SK-N-SH (cell line): ENCODE measurements around the gene NUTF2. TPM values are rescaled to one million over a fixed set of nuclear protein-coding genes. Genes with fewer than 3 reads are reported as not detected.

Source experiments
- CTCF ChIA-PET: fragments of 300-600, 350-600 bp; formaldehyde crosslinking; extraction: SDS; loops from one replicate; lab custom pipeline; 2021; lab: Yijun Ruan, JAX
- POLR2A ChIA-PET: fragments of 350-600 bp; sonication (Branson Sonifier 250); formaldehyde crosslinking; extraction: SDS; loops from one replicate; lab custom pipeline; 2020; ENCODE audit warnings: antibody characterized with exemption, inconsistent platforms; lab: Yijun Ruan, JAX
- DNase-seq: peaks from one replicate; pipeline ENCODE4 v3.0.0; 2012
- H2AFZ ChIP-seq: fragments of 200-600 bp; sonication (generic); 2 replicates; pipeline ENCODE4 v1.8.1; 2016; ENCODE audit warnings: antibody characterized with exemption, mild to moderate bottlenecking, low read depth
- H3F3A ChIP-seq: fragments of 200-600 bp; sonication (generic); replicated peaks from 2 replicates; pipeline ENCODE3; 2016; ENCODE audit warnings: antibody characterized with exemption, mild to moderate bottlenecking; ENCODE audit not compliant: insufficient read depth
- H3K27ac ChIP-seq, 2 experiments: fragments of 200-500 bp in 1 of 2; fragments of 200-600 bp in 1 of 2; sonication (Bioruptor generic) in 1 of 2; sonication (generic), shearing (Covaris generic) in 1 of 2; 2 replicates each; pipeline versions ENCODE4 v1.5.1 to v1.6.1; 2014 to 2016; ENCODE audit warnings: low read depth in 2 of 2, inconsistent platforms in 1 of 2, low read length in 1 of 2, mild to moderate bottlenecking in 1 of 2, mixed read lengths in 1 of 2
- H3K27me3 ChIP-seq: fragments of 200-600 bp; sonication (generic), shearing (Covaris generic); 2 replicates; pipeline ENCODE4 v1.6.1; 2016; ENCODE audit warnings: mixed run types; ENCODE audit not compliant: insufficient read depth
- H3K36me3 ChIP-seq, 2 experiments: fragments of 200-500 bp in 1 of 2; fragments of 200-600 bp in 1 of 2; sonication (Bioruptor generic) in 1 of 2; sonication (generic) in 1 of 2; replicated peaks in 1 of 2; 2 replicates each; pipeline versions ENCODE3 to v1.5.1; 2014 to 2016; ENCODE audit warnings: low read length in 1 of 2, mild to moderate bottlenecking in 1 of 2; ENCODE audit not compliant: insufficient read depth in 2 of 2, control insufficient read depth in 1 of 2
- H3K4me1 ChIP-seq, 2 experiments: fragments of 200-500 bp in 1 of 2; fragments of 200-600 bp in 1 of 2; sonication (Bioruptor generic) in 1 of 2; sonication (generic), shearing (Covaris generic) in 1 of 2; 2 replicates each; pipeline versions ENCODE4 v1.5.1 to v1.6.1; 2014 to 2016; ENCODE audit warnings: low read depth in 1 of 2, low read length in 1 of 2, mixed run types in 1 of 2; ENCODE audit not compliant: insufficient read depth in 2 of 2, control insufficient read depth in 1 of 2
- H3K4me2 ChIP-seq: fragments of 200-600 bp; sonication (generic), shearing (Covaris generic); 2 replicates; pipeline ENCODE4 v1.6.1; 2017; ENCODE audit warnings: mixed run types
- H3K4me3 ChIP-seq, 2 experiments: fragments of 200-500 bp in 1 of 2; fragments of 200-600 bp in 1 of 2; sonication (Bioruptor generic) in 1 of 2; sonication (generic), shearing (Covaris generic) in 1 of 2; 2 replicates each; pipeline versions ENCODE4 v1.5.1 to v1.8.1; 2014 to 2016; ENCODE audit warnings: low read depth in 2 of 2, inconsistent platforms in 1 of 2, low read length in 1 of 2, mild to moderate bottlenecking in 1 of 2, mixed read lengths in 1 of 2, moderate library complexity in 1 of 2
- H3K79me2 ChIP-seq: fragments of 200-600 bp; sonication (generic); 2 replicates; pipeline ENCODE4 v1.8.1; 2017; ENCODE audit warnings: mild to moderate bottlenecking; ENCODE audit not compliant: insufficient read depth
- H3K9ac ChIP-seq: fragments of 200-600 bp; sonication (generic); 2 replicates; pipeline ENCODE4 v1.6.1; 2017; ENCODE audit warnings: mixed run types
- H3K9me2 ChIP-seq: fragments of 200-600 bp; sonication (generic); 2 replicates; pipeline ENCODE4 v1.6.1; 2017; ENCODE audit warnings: mixed run types
- H3K9me3 ChIP-seq: fragments of 200-600 bp; sonication (generic); 2 replicates; pipeline ENCODE4 v1.6.1; 2017; ENCODE audit warnings: mixed run types, mild to moderate bottlenecking, moderate library complexity
- H4K20me1 ChIP-seq: fragments of 200-600 bp; sonication (generic); 2 replicates; pipeline ENCODE4 v1.6.1; 2017; ENCODE audit warnings: mild to moderate bottlenecking, mixed run types; ENCODE audit not compliant: insufficient read depth
- ELF1 ChIP-seq: IDR thresholded peaks from 2 replicates; pipeline ENCODE4 v1.4.0; 2012
- EZH2phosphoT487 ChIP-seq: fragments of 200-600 bp; sonication (generic); IDR thresholded peaks from 2 replicates; pipeline ENCODE4 v1.6.1; 2017; ENCODE audit warnings: low read depth, mixed run types, mild to moderate bottlenecking, antibody characterized with exemption, moderate library complexity, borderline replicate concordance
- FOXJ3 ChIP-seq: sonication (generic); formaldehyde crosslinking; IDR thresholded peaks from 2 replicates; pipeline ENCODE4 v1.5.1; 2020; ENCODE audit warnings: mild to moderate bottlenecking, missing genetic modification reagents
- GATA2 ChIP-seq: sonication (generic); formaldehyde crosslinking; IDR thresholded peaks from 2 replicates; pipeline ENCODE4 v1.5.0; 2020; ENCODE audit warnings: mild to moderate bottlenecking, missing genetic modification reagents
- MAX ChIP-seq: IDR thresholded peaks from 2 replicates; pipeline ENCODE4 v1.4.0; 2012; ENCODE audit warnings: low read depth
- NRF1 ChIP-seq: IDR thresholded peaks from 2 replicates; pipeline ENCODE4 v1.6.1; 2012; ENCODE audit warnings: low read depth, mild to moderate bottlenecking, low read length
- PBX3 ChIP-seq: IDR thresholded peaks from 2 replicates; pipeline ENCODE4; 2012
- POLR2AphosphoS5 ChIP-seq: IDR thresholded peaks from 2 replicates; pipeline ENCODE4 v1.6.1; 2012; ENCODE audit warnings: low read depth, low read length
- RAD21 ChIP-seq: IDR thresholded peaks from 2 replicates; pipeline ENCODE4 v1.6.1; 2012; ENCODE audit warnings: mild to moderate bottlenecking, low read length
- RFX5 ChIP-seq: IDR thresholded peaks from 2 replicates; pipeline ENCODE4 v1.6.1; 2012; ENCODE audit warnings: mild to moderate bottlenecking, improper control_type of control experiment, low read length
- SIN3A ChIP-seq: IDR thresholded peaks from 2 replicates; pipeline ENCODE4 v1.6.1; 2012; ENCODE audit warnings: low read depth, mild to moderate bottlenecking, low read length, moderate library complexity, borderline replicate concordance
- SMC3 ChIP-seq: IDR thresholded peaks from 2 replicates; pipeline ENCODE4 v1.6.1; 2012; ENCODE audit warnings: low read depth, low read length, improper control_type of control experiment
- TAF1 ChIP-seq: IDR thresholded peaks from 2 replicates; pipeline ENCODE4 v1.6.1; 2012; ENCODE audit warnings: low read depth, mild to moderate bottlenecking, low read length, moderate library complexity, borderline replicate concordance
- TCF12 ChIP-seq: IDR thresholded peaks from 2 replicates; pipeline ENCODE4 v1.4.0; 2012
- TEAD4 ChIP-seq: IDR thresholded peaks from 2 replicates; pipeline ENCODE4 v1.4.0; 2012; ENCODE audit warnings: mild to moderate bottlenecking, borderline replicate concordance; ENCODE audit not compliant: insufficient read depth
- USF1 ChIP-seq: IDR thresholded peaks from 2 replicates; pipeline ENCODE4 v1.4.0; 2012; ENCODE audit warnings: low read depth, borderline replicate concordance
- USF2 ChIP-seq: fragments of 150-350 bp; IDR thresholded peaks from 2 replicates; pipeline ENCODE4 v1.6.1; 2017; ENCODE audit warnings: antibody characterized with exemption, low read length, low read depth, borderline replicate concordance
- WGBS: methylation state at CpG from one replicate; pipeline ENCODE4 v1.1.6; 2017; ENCODE audit warnings: low lambda C conversion rate; 5-methylcytosine and 5-hydroxymethylcytosine counted together
- polyA plus RNA-seq, 3 experiments: library from polyadenylated mRNA; depleted of rRNA; stranded (reverse); fragments of >200 nt; gene quantifications; 2 replicates each; pipeline ENCODE4 v1.2.3, GENCODE V29; 2012
- TF ChIP-seq, protein P1 (sequence below): fragments of 150-350 bp; IDR thresholded peaks from 2 replicates; pipeline ENCODE4 v1.6.1; 2016; ENCODE audit warnings: mild to moderate bottlenecking, low read depth, low read length
- TF ChIP-seq, protein P2 (sequence below): fragments of 200-600 bp; sonication (generic); IDR thresholded peaks from 2 replicates; pipeline ENCODE4 v1.6.1; 2017; ENCODE audit warnings: antibody characterized with exemption, mild to moderate bottlenecking, moderate library complexity

NUTF2 gene
- polyA plus RNA-seq, 1 of the 3 experiments (the other 2 are of a cell fraction), result 449 TPM

DNA sequence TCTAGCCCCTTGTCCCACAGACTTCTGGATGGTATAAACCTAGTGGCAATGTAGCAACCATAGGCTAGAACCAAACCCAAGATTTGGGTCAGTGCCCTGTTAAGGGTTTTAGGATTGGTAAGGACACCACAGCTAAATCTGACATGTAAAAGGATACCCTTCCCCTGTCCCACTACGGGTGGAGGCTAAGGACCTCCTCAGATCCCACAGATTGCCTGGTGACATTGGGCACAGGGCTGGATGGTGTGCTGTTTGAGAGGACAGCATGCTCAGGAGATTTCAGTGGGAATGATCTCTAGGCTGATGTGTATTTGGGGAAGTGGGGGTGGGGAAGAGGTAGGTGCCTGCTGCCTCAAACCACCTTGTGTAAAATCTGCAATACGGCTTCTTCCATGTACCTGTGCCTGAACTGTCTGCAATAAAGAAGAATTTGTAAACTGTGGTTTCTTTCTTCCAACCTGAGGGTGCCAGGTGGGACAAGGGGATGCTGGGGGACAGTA, 25.4 kb downstream of the NUTF2 start:
- H3F3A ChIP-seq, result peaks cover 23% of the 10 kb centered on the region
- H2AFZ ChIP-seq, result no peak overlapping the region
- H3K4me2 ChIP-seq, result peak overlapping the region; percentile 99; the same call in 1 of the 2 replicates
- WGBS, result 69% methylated on average over 2 of the region's 2 CpGs
- H3K36me3 ChIP-seq, result peaks cover 24 to 48% of the 10 kb centered on the region in 2 experiments
- no peaks in the 10 kb centered on the region for H3K9me3 ChIP-seq
- H3K79me2 ChIP-seq, result peaks cover 55% of the 10 kb centered on the region
- no peak for TF ChIP-seq TCF12
- TF ChIP-seq TEAD4, result no peak
- no peak for TF ChIP-seq TAF1
- no peak for TF ChIP-seq POLR2AphosphoS5
- no peak for TF ChIP-seq MAX
- H3K27me3 ChIP-seq, result no peaks in the 10 kb centered on the region
- H3K9me2 ChIP-seq, result no peaks in the 10 kb centered on the region
- CTCF ChIA-PET, result interaction anchor here (1.3 to 2.9 kb wide), 4 partner anchors 11 to 56 kb away, joined by 3 to 14 read pairs (median 5); partner anchors contain the start of gene NUTF2
- no peak for DNase-seq
- peak overlapping the region; percentile 22 to 64; a peak in 3 of 4 replicates for H3K27ac ChIP-seq
- peaks cover 11 to 13% of the 10 kb centered on the region in 2 experiments; a peak in 1 of 4 replicates for H3K4me1 ChIP-seq
- H4K20me1 ChIP-seq, result peaks cover 35% of the 10 kb centered on the region
- peak overlapping the region; percentile 95; the same call in 1 of the 2 replicates for H3K9ac ChIP-seq
- POLR2A ChIA-PET, result no interaction called here
- H3K4me3 ChIP-seq, result peak overlapping the region in 1 of 2 experiments; percentile 94; a peak in 1 of 4 replicates

- Histone ChIP-seq H3K27ac (peak within 1 kb of the TSS; percentile 64 to 66; a peak in 3 of 4 replicates), H3K9ac (peak within 1 kb of the TSS; percentile 95), H3K9me2 (no peaks in the 10 kb centered on the region), H4K20me1 (peaks cover 30% of the 10 kb centered on the region), H3K36me3 (peaks cover 21 to 52% of the 10 kb centered on the region in 2 experiments), H3K9me3 (no peaks in the 10 kb centered on the region), H3K27me3 (no peaks in the 10 kb centered on the region), H2AFZ (peak within 1 kb of the TSS; percentile 82; the same call in 1 of the 2 replicates), H3K4me3 (peak within 1 kb of the TSS; percentile 94 to 96), H3K4me2 (peak within 1 kb of the TSS; percentile 99), H3K4me1 (peaks cover 11 to 13% of the 10 kb centered on the region in 2 experiments; a peak in 1 of 4 replicates), H3F3A (peaks cover 22% of the 10 kb centered on the region), H3K79me2 (peaks cover 49% of the 10 kb centered on the region)
- ChIA-PET CTCF (interaction anchor here (0.8 to 22.4 kb wide), 4 partner anchors 12 to 59 kb away, joined by 4 to 564 read pairs (median 28); partner anchors contain the start of genes CTRL, LCAT, NRN1L and PSMB10), POLR2A (interaction anchor here (1.3 to 1.4 kb wide), 2 partner anchors 10 to 12 kb away, joined by 5 to 6 read pairs; partner anchors contain the start of gene NRN1L)
- DNase-seq, result peak; percentile 95
- WGBS, result 0% methylated on average over 19 of the region's 72 CpGs
- TF ChIP-seq RAD21, result no peak
- TF ChIP-seq SMC3, result no peak
- TF ChIP-seq TCF12, result no peak
- TF ChIP-seq USF1, result no peak
- TF ChIP-seq, protein P1, sequence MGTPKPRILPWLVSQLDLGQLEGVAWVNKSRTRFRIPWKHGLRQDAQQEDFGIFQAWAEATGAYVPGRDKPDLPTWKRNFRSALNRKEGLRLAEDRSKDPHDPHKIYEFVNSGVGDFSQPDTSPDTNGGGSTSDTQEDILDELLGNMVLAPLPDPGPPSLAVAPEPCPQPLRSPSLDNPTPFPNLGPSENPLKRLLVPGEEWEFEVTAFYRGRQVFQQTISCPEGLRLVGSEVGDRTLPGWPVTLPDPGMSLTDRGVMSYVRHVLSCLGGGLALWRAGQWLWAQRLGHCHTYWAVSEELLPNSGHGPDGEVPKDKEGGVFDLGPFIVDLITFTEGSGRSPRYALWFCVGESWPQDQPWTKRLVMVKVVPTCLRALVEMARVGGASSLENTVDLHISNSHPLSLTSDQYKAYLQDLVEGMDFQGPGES, result no peak
- no peak for TF ChIP-seq RFX5
- no peak for TF ChIP-seq NRF1
- no peak for TF ChIP-seq USF2
- TF ChIP-seq PBX3, result peak; percentile 67
- TF ChIP-seq ELF1, result peak; percentile 73
- TF ChIP-seq, protein P2, sequence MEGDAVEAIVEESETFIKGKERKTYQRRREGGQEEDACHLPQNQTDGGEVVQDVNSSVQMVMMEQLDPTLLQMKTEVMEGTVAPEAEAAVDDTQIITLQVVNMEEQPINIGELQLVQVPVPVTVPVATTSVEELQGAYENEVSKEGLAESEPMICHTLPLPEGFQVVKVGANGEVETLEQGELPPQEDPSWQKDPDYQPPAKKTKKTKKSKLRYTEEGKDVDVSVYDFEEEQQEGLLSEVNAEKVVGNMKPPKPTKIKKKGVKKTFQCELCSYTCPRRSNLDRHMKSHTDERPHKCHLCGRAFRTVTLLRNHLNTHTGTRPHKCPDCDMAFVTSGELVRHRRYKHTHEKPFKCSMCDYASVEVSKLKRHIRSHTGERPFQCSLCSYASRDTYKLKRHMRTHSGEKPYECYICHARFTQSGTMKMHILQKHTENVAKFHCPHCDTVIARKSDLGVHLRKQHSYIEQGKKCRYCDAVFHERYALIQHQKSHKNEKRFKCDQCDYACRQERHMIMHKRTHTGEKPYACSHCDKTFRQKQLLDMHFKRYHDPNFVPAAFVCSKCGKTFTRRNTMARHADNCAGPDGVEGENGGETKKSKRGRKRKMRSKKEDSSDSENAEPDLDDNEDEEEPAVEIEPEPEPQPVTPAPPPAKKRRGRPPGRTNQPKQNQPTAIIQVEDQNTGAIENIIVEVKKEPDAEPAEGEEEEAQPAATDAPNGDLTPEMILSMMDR, result no peak
- TF ChIP-seq FOXJ3 (CRISPR knock-in tag), result no peak
- peak; percentile 96 for TF ChIP-seq SIN3A
- TF ChIP-seq EZH2phosphoT487, result no peak
- TF ChIP-seq GATA2 (CRISPR knock-in tag), result no peak
Measured at GRCh38 chr16:67872631-67873434, 26.1 kb downstream of the NUTF2 start, which contains the start of gene EDC4. Gene EDC4 (plus strand): TSS chr16:67873052. CDS start chr16:67873262, 210 bp downstream.
